Large intestine (tissue), 3 donors: ENCODE measurements around the gene SIM2. TPM values are rescaled to one million over a fixed set of nuclear protein-coding genes. Genes with fewer than 3 reads are reported as not detected.

Experiments used
- DNase-seq, 2 donors: peaks; one replicate each; pipeline versions ENCODE4 v3.0.0 to v3.0.0-alpha.2; 2013
- H3K27ac ChIP-seq: one replicate; pipeline ENCODE4 v1.5.1; 2013; ENCODE audit warnings: low read length
- H3K27me3 ChIP-seq: 2 replicates; pipeline ENCODE4 v1.6.1; 2013; ENCODE audit warnings: low read length; ENCODE audit not compliant: control insufficient read depth, insufficient read depth
- H3K36me3 ChIP-seq: 2 replicates; pipeline ENCODE4 v1.6.1; 2013; ENCODE audit warnings: low read length; ENCODE audit not compliant: control insufficient read depth, insufficient read depth
- H3K4me1 ChIP-seq: one replicate; pipeline ENCODE4 v1.6.1; 2013; ENCODE audit warnings: low read length; ENCODE audit not compliant: control insufficient read depth, insufficient read depth
- H3K4me3 ChIP-seq: one replicate; pipeline ENCODE4 v1.5.1; 2013; ENCODE audit warnings: low read length
- H3K9me3 ChIP-seq: one replicate; pipeline ENCODE4 v1.6.1; 2013; ENCODE audit warnings: mild to moderate bottlenecking, low read depth, low read length, moderate library complexity; ENCODE audit not compliant: control insufficient read depth
- WGBS: methylation state at CpG from one replicate; pipeline ENCODE4 v1.1.5; 2013; ENCODE audit warnings: low lambda C conversion rate; ENCODE audit not compliant: insufficient coverage; 5-methylcytosine and 5-hydroxymethylcytosine counted together
- polyA plus RNA-seq: library from polyadenylated mRNA; unstranded; fragments of 120-200 nt; gene quantifications from one replicate; pipeline ENCODE4 v1.2.1, GENCODE V29; 2013

The SIM2 gene
- polyA plus RNA-seq, 1 donor = 0.58 TPM

DNA sequence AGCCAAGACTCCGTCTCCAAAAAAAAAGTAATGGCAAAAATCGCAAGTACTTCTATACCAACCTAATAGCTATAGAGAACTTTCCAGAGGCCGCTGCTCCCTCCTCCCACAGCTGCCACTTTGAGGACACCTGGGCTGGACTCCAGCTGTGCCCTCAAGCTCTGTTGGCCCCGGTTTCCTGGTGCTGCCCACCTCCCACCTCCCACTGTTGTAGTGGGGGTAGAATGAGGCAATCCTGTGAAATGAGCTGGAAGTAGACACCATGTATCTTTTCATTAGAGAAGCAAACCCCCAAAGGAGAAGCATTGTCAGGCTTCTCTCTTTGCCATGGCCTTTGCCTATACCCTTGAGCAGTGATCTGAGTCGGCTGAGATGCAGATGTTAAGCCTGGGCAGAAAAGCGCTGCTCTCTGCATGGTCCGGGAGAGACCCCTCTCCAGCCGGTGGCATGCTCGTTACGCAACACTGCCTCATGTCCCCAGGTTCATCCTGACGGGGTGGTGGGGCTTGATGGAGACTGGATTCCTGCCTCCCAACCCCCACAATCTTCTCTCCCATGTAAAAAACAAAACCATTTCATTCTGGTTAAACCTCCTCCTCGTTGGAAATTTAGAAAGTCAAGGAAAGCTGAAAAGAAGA lies 39.7 kb downstream of the SIM2 start:
- no peak overlapping the region for H3K4me3 ChIP-seq
- 60% methylated on average over 1 of the region's 12 CpGs for WGBS
- peaks cover 15% of the 10 kb centered on the region for H3K27me3 ChIP-seq
- H3K27ac ChIP-seq = no peak overlapping the region
- no peaks in the 10 kb centered on the region for H3K36me3 ChIP-seq
- no peaks in the 10 kb centered on the region for H3K4me1 ChIP-seq
- H3K9me3 ChIP-seq = no peaks in the 10 kb centered on the region
- no peak for DNase-seq

GRCh38 chr21:36741506-36741905 lies 42.6 kb downstream of the SIM2 start:
- H3K9me3 ChIP-seq = no peaks in the 10 kb centered on the region
- WGBS = 79% methylated on average over 3 of the region's 21 CpGs
- no peaks in the 10 kb centered on the region for H3K36me3 ChIP-seq
- H3K27ac ChIP-seq = no peak overlapping the region
- H3K4me1 ChIP-seq = no peaks in the 10 kb centered on the region
- H3K27me3 ChIP-seq = peaks cover 28% of the 10 kb centered on the region
- H3K4me3 ChIP-seq = no peak overlapping the region
- DNase-seq = no peak

DNA sequence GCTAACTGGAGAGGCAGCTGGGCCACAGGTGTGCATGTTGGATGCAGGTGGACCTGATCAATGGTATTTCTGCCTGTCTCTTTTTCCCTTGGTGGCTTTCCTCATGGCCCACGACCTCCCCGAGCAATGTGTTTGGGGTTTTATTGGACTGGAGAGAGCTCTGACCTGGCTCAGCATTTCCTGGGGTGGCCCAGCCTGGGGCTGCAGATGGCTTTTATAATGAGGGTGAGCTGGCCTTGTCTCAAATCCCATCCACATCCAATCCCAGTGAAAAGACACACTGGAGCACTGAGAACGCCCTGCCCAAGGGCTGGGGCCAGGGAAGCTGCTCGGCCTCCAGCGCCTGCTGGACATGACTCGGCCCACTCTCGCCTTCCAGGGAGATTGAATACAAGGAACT lies 44.1 kb downstream of the SIM2 start:
- Histone ChIP-seq H3K4me1 (no peaks in the 10 kb centered on the region), H3K9me3 (no peaks in the 10 kb centered on the region), H3K27me3 (peaks cover 36% of the 10 kb centered on the region), H3K36me3 (no peaks in the 10 kb centered on the region), H3K27ac (no peak overlapping the region), H3K4me3 (no peak overlapping the region)
- DNase-seq = no peak
- WGBS = no CpG with 5 or more reads among the region's 7 CpGs

GRCh38 chr21:36743446-36743845 lies 44.5 kb downstream of the SIM2 start:
- WGBS = no CpG with 5 or more reads among the region's 9 CpGs
- peaks cover 40% of the 10 kb centered on the region for H3K27me3 ChIP-seq
- H3K4me3 ChIP-seq = no peak overlapping the region
- no peak overlapping the region for H3K27ac ChIP-seq
- no peaks in the 10 kb centered on the region for H3K4me1 ChIP-seq
- DNase-seq = no peak
- H3K36me3 ChIP-seq = no peaks in the 10 kb centered on the region
- no peaks in the 10 kb centered on the region for H3K9me3 ChIP-seq

DNA sequence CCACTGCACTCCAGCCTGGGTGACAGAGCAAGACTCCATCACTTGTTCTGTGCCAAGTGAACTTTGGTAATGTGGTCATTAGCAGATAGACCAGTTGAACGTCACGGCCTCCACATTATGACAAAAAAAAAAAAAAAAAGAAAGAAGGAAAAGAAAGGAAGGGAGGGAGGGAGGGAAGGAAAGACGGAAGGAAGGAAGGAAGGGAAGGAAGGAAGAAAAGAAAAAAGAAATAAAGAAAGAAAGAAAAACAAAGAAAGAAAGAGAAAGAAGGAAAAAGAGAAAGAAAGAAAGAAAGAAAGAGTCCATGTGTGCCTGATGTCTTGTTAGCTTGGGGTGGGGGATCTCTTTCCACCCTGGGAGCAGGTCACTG lies 45.3 kb downstream of the SIM2 start:
- no peaks in the 10 kb centered on the region for H3K4me1 ChIP-seq
- no peak overlapping the region for H3K27ac ChIP-seq
- no peaks in the 10 kb centered on the region for H3K9me3 ChIP-seq
- H3K36me3 ChIP-seq = no peaks in the 10 kb centered on the region
- WGBS = 68% methylated on average over 3 of the region's 3 CpGs
- H3K27me3 ChIP-seq = peaks cover 44% of the 10 kb centered on the region
- no peak for DNase-seq
- H3K4me3 ChIP-seq = no peak overlapping the region

DNA sequence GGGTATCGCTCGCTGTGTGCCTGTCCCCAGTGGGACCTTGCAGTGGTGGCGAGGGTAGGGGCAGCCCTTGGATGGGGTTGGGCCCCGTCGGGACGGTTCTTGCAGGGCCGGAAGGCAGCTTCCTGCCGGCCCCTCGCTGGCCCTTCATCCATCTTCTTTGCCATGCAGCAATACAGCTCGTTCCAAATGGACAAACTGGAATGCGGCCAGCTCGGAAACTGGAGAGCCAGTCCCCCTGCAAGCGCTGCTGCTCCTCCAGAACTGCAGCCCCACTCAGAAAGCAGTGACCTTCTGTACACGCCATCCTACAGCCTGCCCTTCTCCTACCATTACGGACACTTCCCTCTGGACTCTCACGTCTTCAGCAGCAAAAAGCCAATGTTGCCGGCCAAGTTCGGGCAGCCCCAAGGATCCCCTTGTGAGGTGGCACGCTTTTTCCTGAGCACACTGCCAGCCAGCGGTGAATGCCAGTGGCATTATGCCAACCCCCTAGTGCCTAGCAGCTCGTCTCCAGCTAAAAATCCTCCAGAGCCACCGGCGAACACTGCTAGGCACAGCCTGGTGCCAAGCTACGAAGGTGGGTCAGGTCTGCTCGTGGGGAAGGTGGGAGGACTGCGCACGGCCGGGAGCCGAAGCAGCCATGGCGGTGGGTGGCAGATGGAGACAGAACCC lies 45.8 kb downstream of the SIM2 start:
- Histone ChIP-seq H3K9me3 (no peaks in the 10 kb centered on the region), H3K27me3 (peaks cover 44% of the 10 kb centered on the region), H3K4me1 (no peaks in the 10 kb centered on the region), H3K4me3 (no peak overlapping the region), H3K36me3 (no peaks in the 10 kb centered on the region), H3K27ac (no peak overlapping the region)
- no CpG with 5 or more reads among the region's 30 CpGs for WGBS
- no peak for DNase-seq

DNA sequence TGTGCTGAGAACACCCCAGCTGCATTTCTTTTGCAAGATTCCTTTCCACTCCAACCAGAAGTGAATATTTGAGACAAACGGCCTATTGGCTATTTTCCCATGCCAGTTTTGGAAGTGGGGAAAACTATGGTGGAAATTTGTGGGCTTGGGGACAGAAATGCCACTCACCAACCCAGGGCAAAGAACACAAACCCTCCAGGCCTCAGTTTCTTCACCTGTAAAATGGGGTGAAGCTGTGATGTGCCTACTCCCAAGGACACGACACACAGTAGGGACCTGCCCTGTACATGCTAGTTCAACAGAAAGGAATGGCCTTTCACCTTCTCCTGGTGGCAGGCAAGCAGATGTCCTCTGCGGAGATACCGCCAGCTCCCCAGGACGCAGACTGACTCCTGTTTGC lies 46.5 kb downstream of the SIM2 start:
- DNase-seq = no peak
- Histone ChIP-seq H3K4me1 (no peaks in the 10 kb centered on the region), H3K27ac (no peak overlapping the region), H3K27me3 (peaks cover 42% of the 10 kb centered on the region), H3K4me3 (no peak overlapping the region), H3K9me3 (no peaks in the 10 kb centered on the region), H3K36me3 (no peaks in the 10 kb centered on the region)
- WGBS = no CpG with 5 or more reads among the region's 5 CpGs

GRCh38 chr21:36747041-36747814 lies 48.3 kb downstream of the SIM2 start:
- no CpG with 5 or more reads among the region's 62 CpGs for WGBS
- Histone ChIP-seq H3K27ac (no peak overlapping the region), H3K4me3 (no peak overlapping the region)

GRCh38 chr21:36747815-36748383 lies 49.0 kb downstream of the SIM2 start:
- H3K27ac ChIP-seq = no peak overlapping the region
- H3K9me3 ChIP-seq = no peaks in the 10 kb centered on the region
- peaks cover 35% of the 10 kb centered on the region for H3K27me3 ChIP-seq
- DNase-seq = peak; percentile 48 to 65
- H3K36me3 ChIP-seq = peaks cover 4% of the 10 kb centered on the region
- no peaks in the 10 kb centered on the region for H3K4me1 ChIP-seq
- no peak overlapping the region for H3K4me3 ChIP-seq
- no CpG with 5 or more reads among the region's 80 CpGs for WGBS

More at GRCh38 chr21:36747041-36747814, 48.3 kb downstream of the SIM2 start:
- Histone ChIP-seq H3K36me3 (peaks cover 4% of the 10 kb centered on the region), H3K27me3 (peaks cover 35% of the 10 kb centered on the region), H3K9me3 (no peaks in the 10 kb centered on the region), H3K4me1 (no peaks in the 10 kb centered on the region)
- peak in 1 of 2 donors; percentile 36 for DNase-seq

DNA sequence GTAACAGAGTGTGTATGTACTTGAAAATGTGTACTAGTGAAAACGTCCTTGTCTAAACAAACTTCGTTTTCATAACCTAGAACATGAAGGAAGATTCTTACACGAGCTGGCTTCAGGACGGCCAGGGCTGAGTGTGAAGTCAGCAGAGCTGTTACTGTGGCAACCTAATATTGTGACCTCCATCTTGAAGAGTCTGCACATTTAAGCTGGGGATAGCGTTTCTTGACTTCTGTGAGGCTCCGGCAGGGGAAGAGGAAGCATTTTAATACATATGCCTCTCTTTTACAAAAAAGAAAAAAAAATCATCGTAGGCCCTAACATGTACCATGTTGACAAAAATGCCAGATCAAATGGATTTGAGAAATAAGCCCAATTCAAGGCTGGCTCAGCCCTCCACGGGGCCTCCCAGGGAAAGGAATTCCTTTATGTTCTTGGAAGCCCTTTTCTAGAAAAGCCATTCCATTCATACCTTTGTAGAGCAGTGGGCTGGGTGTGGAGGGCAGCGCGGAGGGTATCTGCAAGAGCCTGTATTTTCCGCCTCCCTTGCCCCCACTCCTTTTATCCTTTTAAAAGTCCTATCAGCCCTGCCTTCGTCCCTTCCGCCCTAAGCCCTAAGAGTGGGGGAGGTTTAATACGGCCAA lies 51.1 kb downstream of the SIM2 start:
- Histone ChIP-seq H3K4me3 (no peak overlapping the region), H3K4me1 (no peaks in the 10 kb centered on the region), H3K27me3 (peaks cover 31% of the 10 kb centered on the region), H3K9me3 (no peaks in the 10 kb centered on the region), H3K36me3 (peaks cover 10% of the 10 kb centered on the region), H3K27ac (no peak overlapping the region)
- no CpG with 5 or more reads among the region's 14 CpGs for WGBS
- peak; percentile 40 to 41 for DNase-seq
